HG03025 (cell line): ENCODE data around the gene ARHGEF1.
"Not testable (repeated sequence)": the region's sequence is repeated elsewhere in the genome, so short reads cannot be mapped to it uniquely, and the experiment has no call there.

Experiments used
- ATAC-seq: cut with Tn5 transposase; IDR thresholded peaks from one replicate; pipeline ENCODE4 v1.9.1; 2021; ENCODE audit warnings: mild to moderate bottlenecking, moderate library complexity; ENCODE audit not compliant: unreplicated experiment, low FRiP score

The ARHGEF1 gene

GRCh38 chr19:41928221-41928683, 45.3 kb downstream of the ARHGEF1 start, which contains the start of gene ERFL:
Gene ERFL (minus strand): TSS chr19:41928449. CDS start chr19:41912919, 15,530 bp downstream.
- ATAC-seq = no peak

- ATAC-seq = no peak
These were observed 46.0 kb downstream of the ARHGEF1 start for GRCh38 chr19:41928754-41929535.

- no peak for ATAC-seq
These were observed 46.6 kb downstream of the ARHGEF1 start for GRCh38 chr19:41929536-41930071.

GRCh38 chr19:41930322-41930722, 47.3 kb downstream of the ARHGEF1 start:
- ATAC-seq = no peak

- ATAC-seq = no peak
These were observed 48.1 kb downstream of the ARHGEF1 start for GRCh38 chr19:41930926-41931592.

- no peak for ATAC-seq
These were observed 49.3 kb downstream of the ARHGEF1 start for GRCh38 chr19:41932259-41932719.

- ATAC-seq = no peak
These were observed 49.8 kb downstream of the ARHGEF1 start for GRCh38 chr19:41932720-41933332.

GRCh38 chr19:41933693-41934426, 50.9 kb downstream of the ARHGEF1 start:
- ATAC-seq = no peak

GRCh38 chr19:41934849-41935374, 51.9 kb downstream of the ARHGEF1 start:
- ATAC-seq = no peak

- no peak for ATAC-seq
These were observed 52.9 kb downstream of the ARHGEF1 start for GRCh38 chr19:41935760-41936415.

GRCh38 chr19:41936416-41936850, 53.4 kb downstream of the ARHGEF1 start:
- no peak for ATAC-seq

- ATAC-seq = no peak
These were observed 54.0 kb downstream of the ARHGEF1 start for GRCh38 chr19:41936961-41937360.

- ATAC-seq = no peak
These were observed 54.8 kb downstream of the ARHGEF1 start for GRCh38 chr19:41937525-41938468.

GRCh38 chr19:41939209-41939608, 56.2 kb downstream of the ARHGEF1 start:
- ATAC-seq = not testable (repeated sequence)

- no peak for ATAC-seq
These were observed 57.1 kb downstream of the ARHGEF1 start for GRCh38 chr19:41939861-41940730.

- ATAC-seq = no peak
These were observed 57.9 kb downstream of the ARHGEF1 start for GRCh38 chr19:41940731-41941409.
